Neuronal stem cell (in vitro differentiated cells): Measurements from ENCODE around the gene RGPD4. TPM values are rescaled to one million over a fixed set of nuclear protein-coding genes. Genes with fewer than 3 reads are reported as not detected.
"Not testable (repeated sequence)": the region's sequence is repeated elsewhere in the genome, so short reads cannot be mapped to it uniquely, and the experiment has no call there.

Experiments used
- DNase-seq: peaks from one replicate; pipeline ENCODE4 v3.0.0-alpha.2; 2013; ENCODE audit warnings: low spot score
- H2AFZ ChIP-seq: one replicate; pipeline ENCODE4 v1.6.1; 2013; ENCODE audit warnings: mild to moderate bottlenecking, low read length, inconsistent platforms
- H2AK5ac ChIP-seq: 2 replicates; pipeline ENCODE4 v1.6.1; 2013; ENCODE audit warnings: low read depth, mild to moderate bottlenecking, inconsistent platforms, low read length, moderate library complexity, mixed read lengths
- H2BK120ac ChIP-seq: 2 replicates; pipeline ENCODE4 v1.6.1; 2013; ENCODE audit warnings: low read depth, mild to moderate bottlenecking, inconsistent platforms, low read length, moderate library complexity, mixed read lengths
- H2BK12ac ChIP-seq: one replicate; pipeline ENCODE4 v1.6.1; 2013; ENCODE audit warnings: low read length, inconsistent platforms
- H2BK15ac ChIP-seq: 2 replicates; pipeline ENCODE4 v1.6.1; 2013; ENCODE audit warnings: mild to moderate bottlenecking, low read length, inconsistent platforms, mixed read lengths
- H2BK5ac ChIP-seq: one replicate; pipeline ENCODE4 v1.6.1; 2013; ENCODE audit warnings: inconsistent platforms, mild to moderate bottlenecking, low read length, moderate library complexity
- H3K14ac ChIP-seq: one replicate; pipeline ENCODE4 v1.6.1; 2013; ENCODE audit warnings: low read length, inconsistent platforms
- H3K18ac ChIP-seq: 2 replicates; pipeline ENCODE4 v1.6.1; 2013; ENCODE audit warnings: low read length, inconsistent platforms
- H3K23ac ChIP-seq: 2 replicates; pipeline ENCODE4 v1.6.1; 2013; ENCODE audit warnings: low read depth, mild to moderate bottlenecking, mixed read lengths, low read length, inconsistent platforms; ENCODE audit not compliant: poor library complexity
- H3K27ac ChIP-seq: replicated peaks from 3 replicates; pipeline ENCODE4 v1.5.1; 2013; ENCODE audit warnings: low read length, inconsistent platforms
- H3K27me3 ChIP-seq, 3 experiments: 2 replicates each; pipeline ENCODE4 v1.6.1; 2013; ENCODE audit warnings: low read length in 3 of 3, mild to moderate bottlenecking in 2 of 3, inconsistent platforms in 1 of 3, low read depth in 1 of 3, mixed read lengths in 1 of 3, moderate library complexity in 1 of 3; ENCODE audit not compliant: control insufficient read depth in 3 of 3, insufficient read depth in 3 of 3
- H3K36me3 ChIP-seq, 2 donors: replicated peaks in 1 of 2; 2 replicates each; pipeline ENCODE4 v1.6.1; 2013; ENCODE audit warnings: low read length in 2 of 2; ENCODE audit not compliant: control insufficient read depth in 2 of 2, insufficient read depth in 2 of 2
- H3K4ac ChIP-seq: 2 replicates; pipeline ENCODE4 v1.6.1; 2013; ENCODE audit warnings: inconsistent platforms, mild to moderate bottlenecking, low read length, moderate library complexity
- H3K4me1 ChIP-seq, 2 donors: 1 replicate in 1 of 2; 2 replicates in 1 of 2; pipeline ENCODE4 v1.6.1; 2013; ENCODE audit warnings: low read length in 2 of 2, low read depth in 1 of 2; ENCODE audit not compliant: control insufficient read depth in 2 of 2, insufficient read depth in 1 of 2
- H3K4me2 ChIP-seq: one replicate; pipeline ENCODE4 v1.6.1; 2013; ENCODE audit warnings: mild to moderate bottlenecking, low read length, inconsistent platforms; ENCODE audit not compliant: insufficient read depth, poor library complexity, severe bottlenecking
- H3K4me3 ChIP-seq, 2 donors: 2 replicates each; pipeline ENCODE4 v1.5.1; 2013; ENCODE audit warnings: low read length in 2 of 2, mild to moderate bottlenecking in 2 of 2, inconsistent platforms in 1 of 2, moderate library complexity in 1 of 2
- H3K79me1 ChIP-seq: one replicate; pipeline ENCODE4 v1.6.1; 2013; ENCODE audit warnings: low read depth, mild to moderate bottlenecking, inconsistent platforms, low read length, moderate library complexity
- H3K9ac ChIP-seq: one replicate; pipeline ENCODE4 v1.6.1; 2013; ENCODE audit warnings: mild to moderate bottlenecking, low read depth, low read length, inconsistent platforms; ENCODE audit not compliant: poor library complexity
- H3K9me3 ChIP-seq, 2 donors: replicated peaks in 1 of 2; 2 replicates each; pipeline versions ENCODE3 to v1.6.1; 2013; ENCODE audit warnings: low read length in 2 of 2, mild to moderate bottlenecking in 2 of 2, inconsistent platforms in 1 of 2, low read depth in 1 of 2, mixed read lengths in 1 of 2, moderate library complexity in 1 of 2; ENCODE audit not compliant: control insufficient read depth in 2 of 2, insufficient read depth in 1 of 2
- H4K8ac ChIP-seq: one replicate; pipeline ENCODE4 v1.6.1; 2013; ENCODE audit warnings: low read depth, mild to moderate bottlenecking, inconsistent platforms, low read length, moderate library complexity
- H4K91ac ChIP-seq: one replicate; pipeline ENCODE4 v1.6.1; 2013; ENCODE audit warnings: low read length, low read depth, mild to moderate bottlenecking, inconsistent platforms; ENCODE audit not compliant: poor library complexity
- whole genome bisulfite sequencing, 2 donors: extraction: QIAGEN DNeasy Blood & Tissue Kit; methylation state at CpG; one replicate each; pipeline ENCODE4 v1.1.7; 2013; ENCODE audit warnings: missing lambda C conversion rate in 2 of 2, mixed read lengths in 1 of 2; ENCODE audit not compliant: insufficient read length in 2 of 2, insufficient replicate concordance in 1 of 2; ENCODE audit errors: extremely low coverage in 2 of 2; 5-methylcytosine and 5-hydroxymethylcytosine counted together
- polyA plus RNA-seq, 2 experiments: library from polyadenylated mRNA; stranded (reverse); fragments of 200-250 nt; gene quantifications; one replicate each; pipeline ENCODE4 v1.2.3, GENCODE V29; 2013

Gene RGPD4
- not detected for polyA plus RNA-seq (2013, experiment 1 of 2)
- polyA plus RNA-seq (2013, experiment 2 of 2), result 0.01 TPM

GRCh38 chr2:107826749-107827148, at the start of gene RGPD4:
RGPD4 (plus strand) TSS chr2:107826892; CDS start chr2:107827014, 122 bp downstream.
- H3K9me3 ChIP-seq, H3K14ac ChIP-seq, H3K4me3 ChIP-seq, H3K4me2 ChIP-seq, H2AFZ ChIP-seq, H2AK5ac ChIP-seq, H4K8ac ChIP-seq, H3K9ac ChIP-seq, H3K27ac ChIP-seq, H2BK12ac ChIP-seq, H3K79me1 ChIP-seq, H3K4me1 ChIP-seq, H3K27me3 ChIP-seq, H4K91ac ChIP-seq, H3K23ac ChIP-seq, DNase-seq, H2BK15ac ChIP-seq, H2BK120ac ChIP-seq, H3K4ac ChIP-seq, H3K18ac ChIP-seq, H3K36me3 ChIP-seq, H2BK5ac ChIP-seq: not testable (repeated sequence)
- whole genome bisulfite sequencing, 2 donors, result no CpG with 5 or more reads among the region's 43 CpGs

DNA sequence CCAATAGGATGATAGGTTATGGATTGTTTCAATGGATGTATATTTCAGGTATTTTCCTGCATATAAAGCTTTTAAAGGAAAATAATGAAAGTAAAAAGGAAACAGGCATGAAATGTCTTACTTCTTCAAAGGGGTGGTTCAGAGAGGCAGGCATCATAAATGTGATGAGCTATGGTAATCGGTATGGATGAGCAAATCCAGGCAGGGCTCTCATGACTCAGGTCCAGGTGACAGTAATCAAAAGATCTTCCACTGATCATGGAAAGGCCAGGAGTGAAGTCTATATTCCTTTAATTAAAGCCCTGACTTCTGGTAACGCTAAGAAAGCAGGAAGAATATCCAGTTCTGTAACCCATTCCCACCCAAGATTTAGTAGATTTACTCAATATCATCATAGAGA, 48.7 kb upstream of the RGPD4 start:
- no peak overlapping the region for H4K91ac ChIP-seq
- no CpG with 5 or more reads among the region's 2 CpGs for WGBS, 2 donors
- H3K36me3 ChIP-seq, result no peaks in the 10 kb centered on the region

DNA sequence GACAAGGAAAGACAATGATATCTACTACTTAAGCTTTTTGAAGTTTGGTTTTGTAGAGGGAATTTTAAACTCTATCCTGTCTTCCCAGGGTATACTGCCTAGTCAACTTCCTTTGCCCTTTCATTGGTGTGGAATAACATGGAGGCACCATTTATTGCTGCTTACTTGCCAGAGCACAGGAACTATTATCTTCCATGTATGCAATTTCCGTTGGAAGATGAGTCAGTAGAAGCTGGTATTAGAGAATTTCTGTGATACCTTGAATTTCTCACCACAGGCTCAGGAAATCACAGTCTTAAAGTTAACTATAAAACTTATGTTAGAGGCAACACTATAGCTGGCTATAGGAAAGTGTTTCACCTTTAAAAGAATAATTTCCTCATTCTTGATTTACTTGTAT, 40.9 kb upstream of the RGPD4 start:
- Histone ChIP-seq H2BK5ac (no peak overlapping the region), H3K4me2 (no peak overlapping the region), H2BK12ac (no peak overlapping the region), H3K79me1 (no peaks in the 10 kb centered on the region), H3K9me3 (no peaks in the 10 kb centered on the region), H3K14ac (no peak overlapping the region), H4K91ac (no peak overlapping the region), H3K4me3 (no peak overlapping the region), H3K36me3 (no peaks in the 10 kb centered on the region), H3K4me1 (no peaks in the 10 kb centered on the region), H2AK5ac (no peak overlapping the region), H3K9ac (no peak overlapping the region), H3K18ac (no peak overlapping the region), H3K27ac (no peak overlapping the region), H2AFZ (no peak overlapping the region), H2BK15ac (no peak overlapping the region), H2BK120ac (no peak overlapping the region), H3K4ac (no peak overlapping the region), H4K8ac (no peak overlapping the region), H3K23ac (no peak overlapping the region), H3K27me3 (no peaks in the 10 kb centered on the region)
- no peak for DNase-seq
- WGBS, 2 donors, result no CpG with 5 or more reads among the region's 1 CpG

More for the DNA sequence above, 48.7 kb upstream of the RGPD4 start:
- DNase-seq, result no peak
- Histone ChIP-seq H2BK15ac (no peak overlapping the region), H3K18ac (no peak overlapping the region), H3K79me1 (no peaks in the 10 kb centered on the region), H2AFZ (no peak overlapping the region), H3K4me3 (no peak overlapping the region), H3K14ac (no peak overlapping the region), H3K4me1 (peaks cover 0 to 3% of the 10 kb centered on the region in 2 donors), H3K9ac (no peak overlapping the region), H3K27ac (no peak overlapping the region), H3K4me2 (no peak overlapping the region), H4K8ac (no peak overlapping the region), H3K27me3 (no peaks in the 10 kb centered on the region), H2BK120ac (no peak overlapping the region), H3K9me3 (no peaks in the 10 kb centered on the region), H2BK12ac (no peak overlapping the region), H2BK5ac (no peak overlapping the region), H2AK5ac (no peak overlapping the region), H3K4ac (no peak overlapping the region), H3K23ac (no peak overlapping the region)

- Histone ChIP-seq H2BK5ac (no peak overlapping the region), H3K4ac (no peak overlapping the region), H3K36me3 (no peaks in the 10 kb centered on the region), H2AK5ac (no peak overlapping the region), H2BK15ac (no peak overlapping the region), H2BK12ac (no peak overlapping the region), H3K4me1 (no peaks in the 10 kb centered on the region), H3K14ac (no peak overlapping the region), H3K4me2 (no peak overlapping the region), H2AFZ (no peak overlapping the region), H3K27ac (no peak overlapping the region), H3K23ac (no peak overlapping the region), H4K91ac (no peak overlapping the region), H2BK120ac (no peak overlapping the region), H4K8ac (no peak overlapping the region), H3K27me3 (no peaks in the 10 kb centered on the region), H3K9ac (no peak overlapping the region), H3K18ac (no peak overlapping the region), H3K79me1 (no peaks in the 10 kb centered on the region), H3K9me3 (no peaks in the 10 kb centered on the region), H3K4me3 (no peak overlapping the region)
- no peak for DNase-seq
- no CpG with 5 or more reads among the region's 1 CpG for WGBS, 2 donors
Measured at GRCh38 chr2:107790837-107791236, 35.9 kb upstream of the RGPD4 start.
